HG02623 (cell line): ENCODE results near the gene CCL14.
"Not testable (repeated sequence)": the region's sequence is repeated elsewhere in the genome, so short reads cannot be mapped to it uniquely, and the experiment has no call there.

ENCODE experiments used
- ATAC-seq: cut with Tn5 transposase; IDR thresholded peaks from one replicate; pipeline ENCODE4 v1.9.1; 2021; ENCODE audit warnings: moderate library complexity; ENCODE audit not compliant: unreplicated experiment

Gene CCL14

GRCh38 chr17:35943537-35943936, 43.0 kb downstream of the CCL14 start, which contains the start of gene LYZL6:
LYZL6 (minus strand) TSS chr17:35943713; CDS start chr17:35939356, 4,357 bp downstream.
- no peak for ATAC-seq

- ATAC-seq, result no peak
Observed at GRCh38 chr17:35942588-35943186, 43.8 kb downstream of the CCL14 start.

GRCh38 chr17:35938492-35938891, 48.0 kb downstream of the CCL14 start:
- ATAC-seq, result not testable (repeated sequence)

- no peak for ATAC-seq
Observed at GRCh38 chr17:35936063-35936462, 50.5 kb downstream of the CCL14 start.

- no peak for ATAC-seq
Observed at GRCh38 chr17:35934760-35935159, 51.8 kb downstream of the CCL14 start.
